H9 (cell line): ENCODE results near the gene DOCK2. TPM values are rescaled to one million over a fixed set of nuclear protein-coding genes. Genes with fewer than 3 reads are reported as not detected.

Source experiments
- DNase-seq: peaks from one replicate; pipeline ENCODE4 v3.0.0-alpha.2; 2017
- H2AFZ ChIP-seq: one replicate; pipeline ENCODE4 v1.6.1; 2013; ENCODE audit warnings: mild to moderate bottlenecking, low read length, control low read depth, moderate library complexity
- H2AK5ac ChIP-seq: 2 replicates; pipeline ENCODE4 v1.6.1; 2013; ENCODE audit warnings: low read length, control low read depth, mixed read lengths; ENCODE audit not compliant: insufficient read length
- H2BK120ac ChIP-seq: one replicate; pipeline ENCODE4 v1.6.1; 2013; ENCODE audit warnings: low read depth, mild to moderate bottlenecking, low read length, control low read depth, inconsistent platforms; ENCODE audit not compliant: poor library complexity, severe bottlenecking
- H2BK12ac ChIP-seq: 2 replicates; pipeline ENCODE4 v1.6.1; 2013; ENCODE audit warnings: low read length, control low read depth, mixed read lengths, low read depth; ENCODE audit not compliant: insufficient read length
- H2BK15ac ChIP-seq: 2 replicates; pipeline ENCODE4 v1.6.1; 2013; ENCODE audit warnings: low read depth, low read length, control low read depth
- H2BK20ac ChIP-seq: one replicate; pipeline ENCODE4 v1.6.1; 2013; ENCODE audit warnings: low read depth, mild to moderate bottlenecking, low read length, control low read depth, inconsistent platforms; ENCODE audit not compliant: poor library complexity, severe bottlenecking
- H2BK5ac ChIP-seq: 2 replicates; pipeline ENCODE4 v1.6.1; 2013; ENCODE audit warnings: low read length, control low read depth, mixed read lengths; ENCODE audit not compliant: insufficient read length
- H3K14ac ChIP-seq: 2 replicates; pipeline ENCODE4 v1.6.1; 2013; ENCODE audit warnings: low read length, control low read depth; ENCODE audit not compliant: insufficient read depth
- H3K18ac ChIP-seq: 2 replicates; pipeline ENCODE4 v1.6.1; 2013; ENCODE audit warnings: low read depth, mild to moderate bottlenecking, mixed read lengths, low read length, control low read depth; ENCODE audit not compliant: insufficient read length
- H3K23ac ChIP-seq: 2 replicates; pipeline ENCODE4 v1.6.1; 2013; ENCODE audit warnings: low read length, control low read depth, mixed read lengths, low read depth; ENCODE audit not compliant: insufficient read length
- H3K23me2 ChIP-seq: 2 replicates; pipeline ENCODE4 v1.6.1; 2013; ENCODE audit warnings: low read depth, mild to moderate bottlenecking, mixed read lengths, low read length, control low read depth; ENCODE audit not compliant: insufficient read length, poor library complexity, severe bottlenecking
- H3K27ac ChIP-seq: 2 replicates; pipeline ENCODE4 v1.5.1; 2013; ENCODE audit warnings: low read length, control low read depth, mixed read lengths, low read depth; ENCODE audit not compliant: insufficient read length
- H3K27me3 ChIP-seq: 2 replicates; pipeline ENCODE4 v1.6.1; 2013; ENCODE audit warnings: low read length, control low read depth, inconsistent platforms; ENCODE audit not compliant: insufficient read depth
- H3K4ac ChIP-seq: 2 replicates; pipeline ENCODE4 v1.6.1; 2013; ENCODE audit warnings: low read depth, mild to moderate bottlenecking, control low read depth, inconsistent platforms, low read length, moderate library complexity
- H3K4me1 ChIP-seq: 2 replicates; pipeline ENCODE4 v1.6.1; 2013; ENCODE audit warnings: low read length, control low read depth, inconsistent platforms; ENCODE audit not compliant: insufficient read depth
- H3K4me2 ChIP-seq: 2 replicates; pipeline ENCODE4 v1.6.1; 2013; ENCODE audit warnings: low read length, control low read depth, mixed read lengths; ENCODE audit not compliant: insufficient read length, insufficient read depth
- H3K56ac ChIP-seq: 2 replicates; pipeline ENCODE4 v1.6.1; 2013; ENCODE audit warnings: low read depth, mild to moderate bottlenecking, mixed read lengths, low read length, control low read depth; ENCODE audit not compliant: insufficient read length
- H3K79me1 ChIP-seq: 2 replicates; pipeline ENCODE4 v1.6.1; 2013; ENCODE audit warnings: low read depth, mild to moderate bottlenecking, moderate library complexity, low read length, control low read depth, inconsistent platforms; ENCODE audit not compliant: insufficient read depth, poor library complexity, severe bottlenecking
- H3K79me2 ChIP-seq: 2 replicates; pipeline ENCODE4 v1.6.1; 2013; ENCODE audit warnings: low read length, control low read depth, inconsistent platforms; ENCODE audit not compliant: insufficient read depth
- H3K9ac ChIP-seq: 2 replicates; pipeline ENCODE4 v1.6.1; 2013; ENCODE audit warnings: low read length, control low read depth, mixed read lengths; ENCODE audit not compliant: insufficient read length; ENCODE audit errors: extremely low read depth
- H3K9me3 ChIP-seq: one replicate; pipeline ENCODE4 v1.6.1; 2013; ENCODE audit warnings: low read depth, low read length, inconsistent platforms; ENCODE audit not compliant: control insufficient read depth
- H3T11ph ChIP-seq: one replicate; pipeline ENCODE4 v1.6.1; 2013; ENCODE audit warnings: mild to moderate bottlenecking, low read length, control low read depth, inconsistent platforms
- H4K20me1 ChIP-seq: one replicate; pipeline ENCODE4 v1.6.1; 2013; ENCODE audit not compliant: control insufficient read depth, insufficient read length, insufficient read depth
- H4K5ac ChIP-seq: 2 replicates; pipeline ENCODE4 v1.6.1; 2013; ENCODE audit warnings: low read depth, mild to moderate bottlenecking, mixed read lengths, low read length, control low read depth; ENCODE audit not compliant: insufficient read length
- H4K8ac ChIP-seq: replicated peaks from 2 replicates; pipeline ENCODE4 v1.6.1; 2013; ENCODE audit warnings: low read length, control low read depth, mixed read lengths, low read depth; ENCODE audit not compliant: insufficient read length
- H4K91ac ChIP-seq: 2 replicates; pipeline ENCODE4 v1.6.1; 2013; ENCODE audit warnings: low read depth, mild to moderate bottlenecking, moderate library complexity, mixed read lengths, low read length, control low read depth; ENCODE audit not compliant: insufficient read length
- H3K27ac Mint-ChIP-seq, 3 experiments: 2 replicates in 2 of 3; 3 replicates in 1 of 3; pipeline ENCODE4 v1.8.0; 2020 to 2021; ENCODE audit warnings: mixed read lengths in 3 of 3, mild to moderate bottlenecking in 1 of 3, moderate library complexity in 1 of 3
- H3K27me3 Mint-ChIP-seq: 2 replicates; pipeline ENCODE4 v1.8.0; 2021; ENCODE audit warnings: low read depth, mild to moderate bottlenecking, moderate library complexity, mixed read lengths
- H3K36me3 Mint-ChIP-seq, 3 experiments: 2 replicates in 2 of 3; 3 replicates in 1 of 3; pipeline ENCODE4 v1.8.0; 2020 to 2021; ENCODE audit warnings: low read depth in 3 of 3, mixed read lengths in 3 of 3; ENCODE audit not compliant: insufficient read depth in 1 of 3
- H3K4me1 Mint-ChIP-seq, 2 experiments: 2 replicates each; pipeline ENCODE4 v1.8.0; 2020; ENCODE audit warnings: mixed read lengths in 2 of 2
- H3K4me3 Mint-ChIP-seq, 2 experiments: 2 replicates in 1 of 2; 3 replicates in 1 of 2; pipeline ENCODE4 v1.8.0; 2020 to 2021; ENCODE audit warnings: mild to moderate bottlenecking in 2 of 2, mixed read lengths in 2 of 2, moderate library complexity in 1 of 2
- H3K9me3 Mint-ChIP-seq, 2 experiments: 2 replicates in 1 of 2; 3 replicates in 1 of 2; pipeline ENCODE4 v1.8.0; 2020; ENCODE audit warnings: mild to moderate bottlenecking in 2 of 2, mixed read lengths in 2 of 2, moderate library complexity in 1 of 2
- WGBS: extraction: QIAGEN DNeasy Blood & Tissue Kit; methylation state at CpG from one replicate; pipeline ENCODE4 v1.1.7; 2013; ENCODE audit warnings: missing lambda C conversion rate, low lambda C conversion rate, mixed read lengths; ENCODE audit not compliant: insufficient read length; ENCODE audit errors: extremely low coverage; 5-methylcytosine and 5-hydroxymethylcytosine counted together
- total RNA-seq: library from RNA; stranded (reverse); gene quantifications from 2 replicates; pipeline ENCODE4 v1.2.1, GENCODE V29; 2021
- TF ChIP-seq, protein P1 (sequence below): fragments of 200-600 bp; sonication (generic); conservative IDR thresholded peaks from 3 replicates; pipeline ENCODE4 v1.8.0; 2021; ENCODE audit warnings: antibody characterized with exemption, mild to moderate bottlenecking

DOCK2 gene
- total RNA-seq, 1 experiment from 2014 or later: 7.8 TPM

GRCh38 chr5:169991115-169991869 lies 354.2 kb downstream of the DOCK2 start:
- no peak overlapping the region for H4K8ac ChIP-seq
- H3K27ac ChIP-seq: no peak overlapping the region
- TF ChIP-seq, protein P1, sequence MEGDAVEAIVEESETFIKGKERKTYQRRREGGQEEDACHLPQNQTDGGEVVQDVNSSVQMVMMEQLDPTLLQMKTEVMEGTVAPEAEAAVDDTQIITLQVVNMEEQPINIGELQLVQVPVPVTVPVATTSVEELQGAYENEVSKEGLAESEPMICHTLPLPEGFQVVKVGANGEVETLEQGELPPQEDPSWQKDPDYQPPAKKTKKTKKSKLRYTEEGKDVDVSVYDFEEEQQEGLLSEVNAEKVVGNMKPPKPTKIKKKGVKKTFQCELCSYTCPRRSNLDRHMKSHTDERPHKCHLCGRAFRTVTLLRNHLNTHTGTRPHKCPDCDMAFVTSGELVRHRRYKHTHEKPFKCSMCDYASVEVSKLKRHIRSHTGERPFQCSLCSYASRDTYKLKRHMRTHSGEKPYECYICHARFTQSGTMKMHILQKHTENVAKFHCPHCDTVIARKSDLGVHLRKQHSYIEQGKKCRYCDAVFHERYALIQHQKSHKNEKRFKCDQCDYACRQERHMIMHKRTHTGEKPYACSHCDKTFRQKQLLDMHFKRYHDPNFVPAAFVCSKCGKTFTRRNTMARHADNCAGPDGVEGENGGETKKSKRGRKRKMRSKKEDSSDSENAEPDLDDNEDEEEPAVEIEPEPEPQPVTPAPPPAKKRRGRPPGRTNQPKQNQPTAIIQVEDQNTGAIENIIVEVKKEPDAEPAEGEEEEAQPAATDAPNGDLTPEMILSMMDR: no peak
- H2AK5ac ChIP-seq: no peak overlapping the region
- H3K27me3 ChIP-seq: no peaks in the 10 kb centered on the region
- H4K91ac ChIP-seq: no peak overlapping the region
- no peaks in the 10 kb centered on the region for H4K20me1 ChIP-seq
- H3K4ac ChIP-seq: no peak overlapping the region
- no peak overlapping the region for H2AFZ ChIP-seq
- Mint-ChIP-seq H3K4me3 (no peak overlapping the region), H3K27ac (peak overlapping the region in 1 of 3 experiments; percentile 63; a peak in 1 of 7 replicates), H3K36me3 (no peaks in the 10 kb centered on the region), H3K9me3 (no peaks in the 10 kb centered on the region), H3K4me1 (peaks cover 10 to 14% of the 10 kb centered on the region in 2 experiments), H3K27me3 (no peaks in the 10 kb centered on the region)
- no peak overlapping the region for H3K18ac ChIP-seq
- H3K79me2 ChIP-seq: no peaks in the 10 kb centered on the region
- H2BK15ac ChIP-seq: no peak overlapping the region
- no peak overlapping the region for H2BK120ac ChIP-seq
- no peak overlapping the region for H3K9ac ChIP-seq
- H3K9me3 ChIP-seq: no peaks in the 10 kb centered on the region
- H3K4me1 ChIP-seq: peaks cover 2% of the 10 kb centered on the region; the same call in 1 of the 2 replicates
- H2BK20ac ChIP-seq: no peak overlapping the region
- no peak overlapping the region for H2BK12ac ChIP-seq
- no peak overlapping the region for H3K56ac ChIP-seq
- H4K5ac ChIP-seq: no peak overlapping the region
- H3K79me1 ChIP-seq: no peaks in the 10 kb centered on the region
- H3K23ac ChIP-seq: no peak overlapping the region
- WGBS: no CpG with 5 or more reads among the region's 8 CpGs
- DNase-seq: no peak
- H3K14ac ChIP-seq: no peak overlapping the region
- no peak overlapping the region for H3K4me2 ChIP-seq
- no peak overlapping the region for H2BK5ac ChIP-seq
- no peaks in the 10 kb centered on the region for H3K23me2 ChIP-seq
- H3T11ph ChIP-seq: no peak overlapping the region
